Astrocyte of the spinal cord (primary cell): Measurements from ENCODE around the gene HIVEP3.

Experiments
- DNase-seq: peaks from one replicate; pipeline ENCODE4 v3.0.0; 2011; ENCODE audit warnings: low read depth, low spot score
- H3K4me3 ChIP-seq: 2 replicates; pipeline ENCODE4 v1.5.1; 2011; ENCODE audit warnings: low read depth, mild to moderate bottlenecking, low read length, moderate library complexity
- CTCF ChIP-seq: IDR thresholded peaks from 2 replicates; pipeline ENCODE4 v1.5.1; 2012; ENCODE audit warnings: low read depth, mild to moderate bottlenecking, low read length, inconsistent platforms
- in situ Hi-C: cut with HindIII; loops from 2 replicates; pipeline ENCODE4 v1.10.0; 2017; ENCODE audit warnings: low sequenced_read_pairs

HIVEP3 gene

GRCh38 chr1:41478118-41478748, 440.5 kb downstream of the HIVEP3 start:
- in situ Hi-C loops: no loop called here
- TF ChIP-seq CTCF: no peak
- DNase-seq: no peak
- no peak overlapping the region for H3K4me3 ChIP-seq

- peak; percentile 49 for DNase-seq
- in situ Hi-C loops: no loop called here
- TF ChIP-seq CTCF: no peak
- H3K4me3 ChIP-seq: no peak overlapping the region
Observed at GRCh38 chr1:41476807-41477361, 441.8 kb downstream of the HIVEP3 start.

- H3K4me3 ChIP-seq: no peak overlapping the region
- no peak for DNase-seq
- TF ChIP-seq CTCF: peak; percentile 12
- in situ Hi-C loops: no loop called here
Observed at GRCh38 chr1:41475859-41476567, 442.7 kb downstream of the HIVEP3 start.

GRCh38 chr1:41475346-41475745, 443.4 kb downstream of the HIVEP3 start:
- DNase-seq: no peak
- no peak for TF ChIP-seq CTCF
- in situ Hi-C loops: no loop called here
- H3K4me3 ChIP-seq: no peak overlapping the region

- no peak for TF ChIP-seq CTCF
- in situ Hi-C loops: no loop called here
- H3K4me3 ChIP-seq: no peak overlapping the region
- no peak for DNase-seq
Observed at GRCh38 chr1:41474490-41475271, 444.0 kb downstream of the HIVEP3 start.

- in situ Hi-C loops: no loop called here
- no peak for DNase-seq
- TF ChIP-seq CTCF: no peak
Observed at GRCh38 chr1:41473738-41474362, 444.9 kb downstream of the HIVEP3 start.

More at GRCh38 chr1:41473738-41474362, 444.9 kb downstream of the HIVEP3 start:
- no peak overlapping the region for H3K4me3 ChIP-seq
